IMR-90 (cell line): ENCODE results near the gene TMEM259. TPM values are rescaled to one million over a fixed set of nuclear protein-coding genes. Genes with fewer than 3 reads are reported as not detected.

Source experiments
- ATAC-seq: fragments of 200-7000 bp; cut with Tn5 transposase; 2 replicates; pipeline ENCODE4 v1.9.1; 2020; ENCODE audit warnings: low read depth, mild to moderate bottlenecking, moderate library complexity
- BruUV-seq: library from RNA; stranded (reverse); fragments of 400-500 nt; replicated peaks from 2 replicates; lab custom pipeline; 2021; lab: Mats Ljungman, UMichigan
- CTCF ChIA-PET: fragments of 300-600 bp; formaldehyde crosslinking; extraction: SDS; loops from one replicate; lab custom pipeline; 2021; ENCODE audit warnings: antibody characterized with exemption; lab: Yijun Ruan, JAX
- POLR2A ChIA-PET: fragments of 300-600 bp; sonication (Branson Sonifier 250); formaldehyde crosslinking; loops from one replicate; lab custom pipeline; 2022; ENCODE audit warnings: antibody characterized with exemption; ENCODE audit not compliant: unreplicated experiment; lab: Charles Lee
- DNase-seq: peaks from one replicate; pipeline ENCODE4 v3.0.0; 2013
- H2AFZ ChIP-seq: replicated peaks from 2 replicates; pipeline ENCODE3; 2013; ENCODE audit warnings: low read length, mild to moderate bottlenecking; ENCODE audit not compliant: poor library complexity
- H2AK5ac ChIP-seq: 2 replicates; pipeline ENCODE4 v1.6.1; 2013; ENCODE audit warnings: low read depth, low read length, inconsistent platforms
- H2AK9ac ChIP-seq: replicated peaks from 2 replicates; pipeline ENCODE3; 2013; ENCODE audit warnings: mild to moderate bottlenecking, low read depth, low read length, moderate library complexity; ENCODE audit not compliant: poor library complexity
- H2BK120ac ChIP-seq: 2 replicates; pipeline ENCODE4 v1.6.1; 2013; ENCODE audit warnings: low read depth, low read length, inconsistent platforms
- H2BK15ac ChIP-seq: 3 replicates; pipeline ENCODE4 v1.6.1; 2013; ENCODE audit warnings: low read depth, low read length, inconsistent platforms
- H2BK20ac ChIP-seq: 2 replicates; pipeline ENCODE4 v1.6.1; 2013; ENCODE audit warnings: low read depth, mild to moderate bottlenecking, inconsistent platforms, low read length, moderate library complexity
- H2BK5ac ChIP-seq: 2 replicates; pipeline ENCODE4 v1.6.1; 2013; ENCODE audit warnings: mild to moderate bottlenecking, low read depth, low read length, inconsistent platforms; ENCODE audit not compliant: poor library complexity, severe bottlenecking
- H3K14ac ChIP-seq: replicated peaks from 2 replicates; pipeline ENCODE4 v1.6.1; 2013; ENCODE audit warnings: low read depth, low read length, inconsistent platforms
- H3K18ac ChIP-seq: 2 replicates; pipeline ENCODE4 v1.6.1; 2013; ENCODE audit warnings: low read depth, low read length, control low read depth
- H3K23ac ChIP-seq: 2 replicates; pipeline ENCODE4 v1.6.1; 2013; ENCODE audit warnings: low read depth, low read length, inconsistent platforms
- H3K27ac ChIP-seq: 2 replicates; pipeline ENCODE4 v1.5.1; 2013; ENCODE audit warnings: mild to moderate bottlenecking, control low read depth, low read length; ENCODE audit not compliant: insufficient read depth
- H3K27me3 ChIP-seq: 2 replicates; pipeline ENCODE4 v1.6.1; 2013; ENCODE audit warnings: low read length; ENCODE audit not compliant: control insufficient read depth, insufficient read depth
- H3K36me3 ChIP-seq: 2 replicates; pipeline ENCODE4 v1.6.1; 2013; ENCODE audit warnings: low read length, mixed read lengths; ENCODE audit not compliant: control insufficient read depth, insufficient read depth
- H3K4ac ChIP-seq: 2 replicates; pipeline ENCODE4 v1.6.1; 2013; ENCODE audit warnings: low read depth, low read length, inconsistent platforms
- H3K4me1 ChIP-seq: 2 replicates; pipeline ENCODE4 v1.6.1; 2013; ENCODE audit warnings: low read length, mixed read lengths; ENCODE audit not compliant: control insufficient read depth, insufficient read depth
- H3K4me2 ChIP-seq: 2 replicates; pipeline ENCODE4 v1.6.1; 2013; ENCODE audit warnings: low read depth, mild to moderate bottlenecking, control low read depth, low read length, moderate library complexity
- H3K4me3 ChIP-seq: 2 replicates; pipeline ENCODE4 v1.5.1; 2013; ENCODE audit warnings: low read depth, mild to moderate bottlenecking, control low read depth, low read length, moderate library complexity; ENCODE audit not compliant: insufficient read depth
- H3K56ac ChIP-seq: 2 replicates; pipeline ENCODE4 v1.6.1; 2013; ENCODE audit warnings: low read length, inconsistent platforms; ENCODE audit not compliant: insufficient read depth; ENCODE audit errors: extremely low read depth
- H3K79me1 ChIP-seq, 2 experiments: 2 replicates each; pipeline ENCODE4 v1.6.1; 2013; ENCODE audit warnings: low read length in 2 of 2, inconsistent platforms in 1 of 2, low read depth in 1 of 2
- H3K9ac ChIP-seq: 2 replicates; pipeline ENCODE4 v1.6.1; 2013; ENCODE audit warnings: low read depth, low read length, control low read depth
- H3K9me1 ChIP-seq: 2 replicates; pipeline ENCODE4 v1.6.1; 2013; ENCODE audit warnings: low read length, inconsistent platforms; ENCODE audit not compliant: insufficient read depth
- H3K9me3 ChIP-seq: 2 replicates; pipeline ENCODE4 v1.6.1; 2013; ENCODE audit warnings: low read length; ENCODE audit not compliant: control insufficient read depth, insufficient read depth
- H4K20me1 ChIP-seq: 2 replicates; pipeline ENCODE4 v1.6.1; 2013; ENCODE audit warnings: low read length, inconsistent platforms; ENCODE audit not compliant: insufficient read depth
- H4K5ac ChIP-seq: 2 replicates; pipeline ENCODE4 v1.6.1; 2013; ENCODE audit warnings: mild to moderate bottlenecking, low read depth, low read length, control low read depth
- H4K8ac ChIP-seq, 2 experiments: 2 replicates each; pipeline ENCODE4 v1.6.1; 2013; ENCODE audit warnings: low read depth in 2 of 2, low read length in 2 of 2, control low read depth in 1 of 2, inconsistent platforms in 1 of 2
- H4K91ac ChIP-seq: 2 replicates; pipeline ENCODE4 v1.6.1; 2013; ENCODE audit warnings: low read depth, low read length, inconsistent platforms; ENCODE audit not compliant: insufficient read depth
- BHLHE40 ChIP-seq: fragments of 150-350 bp; IDR thresholded peaks from 2 replicates; pipeline ENCODE4 v1.6.1; 2016; ENCODE audit warnings: mild to moderate bottlenecking, low read depth, low read length
- CEBPB ChIP-seq: IDR thresholded peaks from 2 replicates; pipeline ENCODE4 v1.6.1; 2012; ENCODE audit warnings: low read depth, low read length, improper control_type of control experiment
- CHD1 ChIP-seq: IDR thresholded peaks from 2 replicates; pipeline ENCODE4 v1.6.1; 2012; ENCODE audit warnings: low read depth, low read length, improper control_type of control experiment
- CTCF ChIP-seq: conservative IDR thresholded peaks from 2 replicates; pipeline ENCODE4 v1.5.1; 2012; ENCODE audit warnings: mild to moderate bottlenecking, low read depth, low read length, improper control_type of control experiment
- ELK1 ChIP-seq: fragments of 150-350 bp; IDR thresholded peaks from 2 replicates; pipeline ENCODE4 v1.6.1; 2016; ENCODE audit warnings: low read depth, mild to moderate bottlenecking, low read length, moderate library complexity, borderline replicate concordance
- FOS ChIP-seq: fragments of 150-350 bp; IDR thresholded peaks from 2 replicates; pipeline ENCODE4 v1.6.1; 2016; ENCODE audit warnings: low read depth, low read length
- MAFK ChIP-seq: IDR thresholded peaks from 2 replicates; pipeline ENCODE4 v1.6.1; 2012; ENCODE audit warnings: low read depth, low read length, improper control_type of control experiment
- MAZ ChIP-seq: IDR thresholded peaks from 2 replicates; pipeline ENCODE4 v1.6.1; 2012; ENCODE audit warnings: low read depth, mild to moderate bottlenecking, low read length, improper control_type of control experiment, moderate library complexity, borderline replicate concordance
- NFE2L2 ChIP-seq: fragments of 150-350 bp; IDR thresholded peaks from 2 replicates; pipeline ENCODE4 v1.6.1; 2016; ENCODE audit warnings: low read depth, mild to moderate bottlenecking, low read length
- RFX5 ChIP-seq: IDR thresholded peaks from 2 replicates; pipeline ENCODE4 v1.8.0; 2012; ENCODE audit warnings: low read depth, mild to moderate bottlenecking, low read length, moderate library complexity
- USF2 ChIP-seq: fragments of 150-350 bp; IDR thresholded peaks from 2 replicates; pipeline ENCODE4 v1.6.1; 2017; ENCODE audit warnings: mild to moderate bottlenecking, antibody characterized with exemption, low read length, low read depth
- whole genome bisulfite sequencing, 2 experiments: methylation state at CpG; one replicate each; pipeline versions ENCODE4 v1.1.5 to v1.1.7; 2013; ENCODE audit warnings: missing lambda C conversion rate in 2 of 2; ENCODE audit not compliant: insufficient read length in 1 of 2; ENCODE audit errors: extremely low coverage in 2 of 2; 5-methylcytosine and 5-hydroxymethylcytosine counted together
- dilution Hi-C: fragments of 300-500 bp; cut with HindIII; formaldehyde crosslinking; loops from one replicate; pipeline ENCODE4 v1.14.3; 2018; ENCODE audit warnings: low sequenced_read_pairs; ENCODE audit not compliant: unreplicated experiment
- in situ Hi-C: fragments of 300-500 bp; cut with MboI; formaldehyde crosslinking; loops from 3 replicates; pipeline ENCODE4 v1.14.3; 2019; ENCODE audit warnings: low sequenced_read_pairs, inconsistent platforms, mixed read lengths
- intact Hi-C: fragments of 100-400 bp; cut with micrococcal nuclease; formaldehyde crosslinking; loops from 2 replicates; pipeline ENCODE4 v1.10.0; 2022
- polyA plus RNA-seq, 3 experiments: library from polyadenylated mRNA; depleted of rRNA; stranded (reverse); fragments of >200 nt; gene quantifications; 2 replicates each; pipeline ENCODE4 v1.2.3, GENCODE V29; 2012; ENCODE audit warnings: low replicate concordance in 1 of 3
- total RNA-seq: library from RNA; depleted of rRNA; stranded (reverse); fragments of >200 nt; gene quantifications from 2 replicates; pipeline ENCODE4 v1.2.3, GENCODE V29; 2012

Gene TMEM259
- total and polyA plus RNA-seq, 2 of the 4 experiments (the other 2 are of a cell fraction), result 22.6 to 153 TPM

GRCh38 chr19:1013218-1013617 is 7.7 kb downstream of the TMEM259 start:
- no peak for TF ChIP-seq CEBPB
- TF ChIP-seq USF2, result no peak
- TF ChIP-seq BHLHE40, result no peak
- TF ChIP-seq MAZ, result no peak
- no peak for TF ChIP-seq MAFK
- TF ChIP-seq ELK1, result no peak
- TF ChIP-seq RFX5, result no peak
- TF ChIP-seq CHD1, result no peak
- no peak for TF ChIP-seq FOS
- TF ChIP-seq CTCF, result no peak
- no peak for TF ChIP-seq NFE2L2
- H3K27ac ChIP-seq, result no peak overlapping the region
- no peak overlapping the region for H2AK5ac ChIP-seq
- peaks cover 40% of the 10 kb centered on the region for H3K4me1 ChIP-seq
- H2AFZ ChIP-seq, result no peak overlapping the region
- H2BK20ac ChIP-seq, result no peak overlapping the region
- dilution Hi-C loops (no loop called here), in situ Hi-C loops (no loop called here), intact Hi-C loops (no loop called here)
- no peaks in the 10 kb centered on the region for H3K27me3 ChIP-seq
- H3K56ac ChIP-seq, result no peak overlapping the region
- H3K9me3 ChIP-seq, result no peaks in the 10 kb centered on the region
- H3K9ac ChIP-seq, result no peak overlapping the region
- no peak for DNase-seq
- ATAC-seq, result no peak
- H3K4me2 ChIP-seq, result no peak overlapping the region
- ChIA-PET POLR2A (no interaction called here), CTCF (no interaction called here)
- WGBS, 2 experiments, result 83% methylated on average over 3 of the region's 10 CpGs; no CpG with 5 or more reads in 1 of the 2 experiments
- no peak overlapping the region for H2BK15ac ChIP-seq
- no peak overlapping the region for H3K4me3 ChIP-seq
- no peak overlapping the region for H2BK120ac ChIP-seq
- no peak overlapping the region for H3K4ac ChIP-seq
- no TSS peak for BruUV-seq
- H3K9me1 ChIP-seq, result peaks cover 9% of the 10 kb centered on the region; the same call in 1 of the 2 replicates
- peaks cover 76% of the 10 kb centered on the region for H4K20me1 ChIP-seq
- no peak overlapping the region for H3K18ac ChIP-seq
- H2AK9ac ChIP-seq, result no peak overlapping the region
- no peak overlapping the region for H4K91ac ChIP-seq
- peaks cover 0 to 57% of the 10 kb centered on the region in 2 experiments; a peak in 2 of 4 replicates for H3K79me1 ChIP-seq
- H4K8ac ChIP-seq, result no peak overlapping the region
- peaks cover 38% of the 10 kb centered on the region for H3K36me3 ChIP-seq
- no peak overlapping the region for H2BK5ac ChIP-seq
- no peak overlapping the region for H3K14ac ChIP-seq
- H4K5ac ChIP-seq, result no peak overlapping the region
- H3K23ac ChIP-seq, result no peak overlapping the region
